SHP77 (cell line): ENCODE data around the gene ARMH1.
"Not testable (repeated sequence)": the region's sequence is repeated elsewhere in the genome, so short reads cannot be mapped to it uniquely, and the experiment has no call there.

ENCODE experiments used
- DNase-seq, 2 experiments: peaks; one replicate each; lab custom pipeline; 2025; lab: John Stamatoyannopoulos, UW

Gene ARMH1

GRCh38 chr1:44695671-44696070, 21.2 kb downstream of the ARMH1 start:
- DNase-seq: no peak

GRCh38 chr1:44696101-44696500, 21.6 kb downstream of the ARMH1 start:
- no peak for DNase-seq

GRCh38 chr1:44696789-44697345, 22.4 kb downstream of the ARMH1 start:
- DNase-seq: no peak

- no peak for DNase-seq
Measured at GRCh38 chr1:44698138-44698537, 23.6 kb downstream of the ARMH1 start.

- not testable (repeated sequence) for DNase-seq
Measured at GRCh38 chr1:44699375-44699774, 24.9 kb downstream of the ARMH1 start.

GRCh38 chr1:44700573-44700972, 26.1 kb downstream of the ARMH1 start:
- DNase-seq: no peak

- no peak for DNase-seq
Measured at GRCh38 chr1:44701141-44701573, 26.6 kb downstream of the ARMH1 start.

GRCh38 chr1:44705470-44705869, 31.0 kb downstream of the ARMH1 start:
- DNase-seq: no peak

GRCh38 chr1:44705938-44706337, 31.4 kb downstream of the ARMH1 start:
- DNase-seq: no peak

GRCh38 chr1:44707112-44707881, 32.8 kb downstream of the ARMH1 start:
- DNase-seq: no peak

GRCh38 chr1:44707959-44708831, 33.7 kb downstream of the ARMH1 start:
- DNase-seq: peak; percentile 5 to 29

- DNase-seq: peak; percentile 25 to 50
Measured at GRCh38 chr1:44713321-44713781, 38.8 kb downstream of the ARMH1 start.

GRCh38 chr1:44714532-44714931, 40.0 kb downstream of the ARMH1 start:
- DNase-seq: no peak

GRCh38 chr1:44714944-44715571, 40.5 kb downstream of the ARMH1 start:
- DNase-seq: peak; percentile 50 to 55

GRCh38 chr1:44717156-44717555, 42.6 kb downstream of the ARMH1 start:
- DNase-seq: no peak

GRCh38 chr1:44717653-44718052, 43.1 kb downstream of the ARMH1 start:
- no peak for DNase-seq

GRCh38 chr1:44718091-44718490, 43.6 kb downstream of the ARMH1 start:
- DNase-seq: no peak

- no peak for DNase-seq
Measured at GRCh38 chr1:44719318-44719717, 44.8 kb downstream of the ARMH1 start.

- DNase-seq: no peak
Measured at GRCh38 chr1:44720281-44720680, 45.8 kb downstream of the ARMH1 start.

- peak; percentile 95 to 97 for DNase-seq
Measured at GRCh38 chr1:44721485-44722361, 47.2 kb downstream of the ARMH1 start.

- DNase-seq: no peak
Measured at GRCh38 chr1:44723064-44723463, 48.5 kb downstream of the ARMH1 start.
